Karpas-422 (cell line): Measurements from ENCODE around the gene ZSCAN25. TPM values are rescaled to one million over a fixed set of nuclear protein-coding genes. Genes with fewer than 3 reads are reported as not detected.
A peak's percentile ranks its signal among the peaks of the same experiment; 100 is the strongest.

Source experiments
- DNase-seq: peaks from one replicate; pipeline ENCODE4 v3.0.0-alpha.2; 2015
- H2AFZ ChIP-seq: fragments of 200-600 bp; sonication (generic); 2 replicates; pipeline ENCODE4 v1.6.1; 2014; ENCODE audit warnings: antibody characterized with exemption, low read length, mixed read lengths
- H3K27ac ChIP-seq: fragments of 200-600 bp; sonication (generic); 2 replicates; pipeline ENCODE4 v1.5.1; 2014; ENCODE audit warnings: mild to moderate bottlenecking, low read length, moderate library complexity
- H3K27me3 ChIP-seq: fragments of 200-600 bp; sonication (generic); 2 replicates; pipeline ENCODE4 v1.6.1; 2014; ENCODE audit warnings: low read length, mixed read lengths
- H3K36me3 ChIP-seq: fragments of 200-600 bp; sonication (generic); 2 replicates; pipeline ENCODE4 v1.6.1; 2014; ENCODE audit warnings: low read length, mixed read lengths; ENCODE audit not compliant: insufficient read depth
- H3K4me1 ChIP-seq: fragments of 200-600 bp; sonication (generic); 2 replicates; pipeline ENCODE4 v1.6.1; 2014; ENCODE audit warnings: mild to moderate bottlenecking, low read length, mixed read lengths
- H3K4me2 ChIP-seq: fragments of 200-600 bp; sonication (generic); 2 replicates; pipeline ENCODE4 v1.6.1; 2014; ENCODE audit warnings: low read length, low read depth, mild to moderate bottlenecking; ENCODE audit not compliant: poor library complexity, severe bottlenecking
- H3K4me3 ChIP-seq: fragments of 200-600 bp; sonication (generic); 2 replicates; pipeline ENCODE4 v1.5.1; 2014; ENCODE audit warnings: mild to moderate bottlenecking, antibody characterized with exemption, low read length, mixed read lengths
- H3K79me2 ChIP-seq: fragments of 200-600 bp; sonication (generic); 2 replicates; pipeline ENCODE4 v1.6.1; 2014; ENCODE audit warnings: mild to moderate bottlenecking, low read length, mixed read lengths
- H3K9ac ChIP-seq: fragments of 200-600 bp; sonication (generic); 2 replicates; pipeline ENCODE4 v1.6.0; 2014; ENCODE audit warnings: low read length
- H3K9me2 ChIP-seq: fragments of 200-600 bp; sonication (generic), shearing (Covaris generic); replicated peaks from 2 replicates; pipeline ENCODE4 v1.6.0; 2014; ENCODE audit warnings: mild to moderate bottlenecking, low read length, moderate library complexity; ENCODE audit not compliant: insufficient read depth
- H3K9me3 ChIP-seq: fragments of 300-700, 200-600 bp; sonication (generic); 2 replicates; pipeline ENCODE4 v1.6.1; 2014; ENCODE audit warnings: low read length, mixed read lengths
- H4K20me1 ChIP-seq: fragments of 200-600 bp; sonication (generic); 2 replicates; pipeline ENCODE4 v1.6.1; 2014; ENCODE audit warnings: mild to moderate bottlenecking, antibody characterized with exemption, low read length, low read depth; ENCODE audit not compliant: insufficient read depth
- total RNA-seq: library from RNA; depleted of rRNA; stranded (reverse); fragments of >200 nt; shearing (Covaris generic); gene quantifications from 2 replicates; pipeline ENCODE4 v1.2.3, GENCODE V29; 2014; ENCODE audit warnings: low replicate concordance

Gene ZSCAN25
- total RNA-seq, 1 experiment from 2014 or later = 12.3 TPM

DNA sequence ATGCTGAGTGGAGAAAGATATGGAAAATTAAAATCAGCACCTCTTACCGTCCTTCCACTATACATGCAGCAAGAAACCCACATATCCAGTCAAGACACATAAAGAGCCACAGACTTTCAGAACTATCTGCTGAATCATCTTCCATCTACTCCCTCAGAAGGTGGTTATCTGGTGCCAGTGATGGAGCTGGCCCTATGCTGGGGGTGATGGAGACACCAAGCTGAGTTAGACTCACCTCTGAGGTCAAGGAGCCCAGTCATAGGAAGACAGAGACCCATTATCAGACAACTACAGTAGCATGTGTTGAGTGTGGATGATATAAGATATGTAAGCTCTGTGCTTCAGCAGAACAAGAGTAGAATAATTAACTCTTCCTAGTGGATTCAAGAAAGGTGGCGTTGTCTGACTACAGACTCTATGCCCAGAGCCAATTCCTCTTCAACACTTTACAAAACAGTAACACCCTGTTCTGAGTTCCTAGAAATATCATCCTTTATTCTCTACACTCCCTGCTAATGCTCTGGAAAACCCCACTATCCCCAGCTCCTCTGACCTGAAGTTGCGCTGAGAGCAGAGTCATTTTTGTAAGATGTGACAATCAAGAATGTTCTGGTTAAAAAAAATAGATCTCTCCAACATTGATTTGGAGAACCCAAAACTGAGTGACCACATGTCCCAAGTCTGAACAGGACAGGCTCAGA is 48.7 kb downstream of the ZSCAN25 start:
- Histone ChIP-seq H3K4me3 (no peak overlapping the region), H2AFZ (no peak overlapping the region), H3K36me3 (no peaks in the 10 kb centered on the region), H3K4me2 (no peak overlapping the region), H3K4me1 (no peaks in the 10 kb centered on the region), H3K27me3 (no peaks in the 10 kb centered on the region), H4K20me1 (no peaks in the 10 kb centered on the region), H3K79me2 (no peaks in the 10 kb centered on the region), H3K9me3 (no peaks in the 10 kb centered on the region), H3K9me2 (no peaks in the 10 kb centered on the region), H3K9ac (no peak overlapping the region), H3K27ac (no peak overlapping the region)
- peak; percentile 19 for DNase-seq

DNA sequence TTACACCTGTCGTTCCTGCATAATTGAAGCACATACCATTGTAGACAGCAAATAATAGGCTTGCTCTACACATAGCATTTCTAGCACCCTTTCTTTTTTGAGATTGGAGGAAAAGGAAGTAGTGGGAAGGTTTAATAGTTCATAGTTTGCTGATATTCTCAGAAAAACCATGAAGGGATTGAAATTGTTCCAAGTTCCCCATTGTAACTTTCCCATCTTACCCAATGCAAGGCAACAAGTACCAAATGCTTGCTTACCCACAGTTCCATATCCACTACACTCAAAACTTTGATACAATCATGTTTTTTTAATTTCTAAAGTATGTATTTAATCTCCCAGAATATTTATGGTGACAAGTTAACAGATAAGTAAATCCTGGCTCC is 49.3 kb downstream of the ZSCAN25 start:
- Histone ChIP-seq H3K27ac (no peak overlapping the region), H4K20me1 (no peaks in the 10 kb centered on the region), H3K27me3 (no peaks in the 10 kb centered on the region), H3K9ac (no peak overlapping the region), H3K79me2 (no peaks in the 10 kb centered on the region), H3K9me3 (no peaks in the 10 kb centered on the region), H3K4me1 (no peaks in the 10 kb centered on the region), H3K36me3 (no peaks in the 10 kb centered on the region), H3K4me2 (no peak overlapping the region), H3K4me3 (no peak overlapping the region), H2AFZ (no peak overlapping the region), H3K9me2 (no peaks in the 10 kb centered on the region)
- no peak for DNase-seq

DNA sequence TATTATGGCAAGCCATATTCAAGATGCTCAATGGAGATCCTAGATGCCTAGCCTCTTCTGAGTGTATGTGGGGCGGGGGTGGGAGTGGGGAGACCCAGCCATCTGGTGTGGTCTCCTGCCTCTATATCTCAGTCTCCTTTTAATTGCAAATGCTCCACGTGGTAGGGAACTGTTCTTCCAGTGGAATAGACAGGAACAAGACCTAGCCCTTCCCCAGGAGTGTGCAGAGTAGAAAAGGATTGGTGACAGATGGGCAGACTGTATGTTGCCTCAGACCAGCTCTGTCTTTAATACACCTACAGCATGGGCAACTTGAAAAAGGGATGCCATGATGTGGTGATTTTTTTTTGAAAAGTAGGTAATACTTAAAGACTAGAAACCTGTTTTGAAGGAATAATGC is 50.4 kb downstream of the ZSCAN25 start:
- no peaks in the 10 kb centered on the region for H4K20me1 ChIP-seq
- H3K4me2 ChIP-seq = no peak overlapping the region
- H2AFZ ChIP-seq = no peak overlapping the region
- H3K9me2 ChIP-seq = no peaks in the 10 kb centered on the region
- H3K27me3 ChIP-seq = no peaks in the 10 kb centered on the region
- H3K36me3 ChIP-seq = no peaks in the 10 kb centered on the region
- DNase-seq = no peak
- no peak overlapping the region for H3K9ac ChIP-seq
- H3K4me1 ChIP-seq = no peaks in the 10 kb centered on the region
- no peak overlapping the region for H3K4me3 ChIP-seq
- H3K9me3 ChIP-seq = no peaks in the 10 kb centered on the region
- no peak overlapping the region for H3K27ac ChIP-seq
- no peaks in the 10 kb centered on the region for H3K79me2 ChIP-seq

DNA sequence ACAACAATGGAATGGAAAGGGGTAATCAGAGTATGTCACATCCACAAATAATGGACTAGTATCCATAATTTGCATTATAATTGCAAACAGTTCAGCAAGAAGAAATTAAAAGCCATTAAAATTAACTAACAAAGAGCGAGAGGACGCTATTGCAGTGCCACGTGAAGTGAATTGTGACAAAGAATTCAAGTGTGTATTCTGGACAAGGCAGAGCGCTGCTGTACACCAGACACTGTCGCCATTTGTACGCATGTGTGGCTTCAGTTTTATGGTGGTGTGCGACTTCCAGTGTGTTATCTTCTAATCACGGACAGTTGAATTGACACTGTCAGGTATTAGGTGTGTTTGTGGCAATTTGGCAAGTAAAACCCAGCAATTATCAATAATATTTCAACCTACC is 51.8 kb downstream of the ZSCAN25 start:
- no peaks in the 10 kb centered on the region for H3K9me2 ChIP-seq
- H3K4me2 ChIP-seq = no peak overlapping the region
- no peak overlapping the region for H3K4me3 ChIP-seq
- H3K4me1 ChIP-seq = no peaks in the 10 kb centered on the region
- H3K27me3 ChIP-seq = no peaks in the 10 kb centered on the region
- no peak overlapping the region for H3K9ac ChIP-seq
- no peak for DNase-seq
- no peaks in the 10 kb centered on the region for H3K79me2 ChIP-seq
- no peak overlapping the region for H2AFZ ChIP-seq
- no peaks in the 10 kb centered on the region for H3K9me3 ChIP-seq
- H3K27ac ChIP-seq = no peak overlapping the region
- H4K20me1 ChIP-seq = no peaks in the 10 kb centered on the region
- H3K36me3 ChIP-seq = no peaks in the 10 kb centered on the region

DNA sequence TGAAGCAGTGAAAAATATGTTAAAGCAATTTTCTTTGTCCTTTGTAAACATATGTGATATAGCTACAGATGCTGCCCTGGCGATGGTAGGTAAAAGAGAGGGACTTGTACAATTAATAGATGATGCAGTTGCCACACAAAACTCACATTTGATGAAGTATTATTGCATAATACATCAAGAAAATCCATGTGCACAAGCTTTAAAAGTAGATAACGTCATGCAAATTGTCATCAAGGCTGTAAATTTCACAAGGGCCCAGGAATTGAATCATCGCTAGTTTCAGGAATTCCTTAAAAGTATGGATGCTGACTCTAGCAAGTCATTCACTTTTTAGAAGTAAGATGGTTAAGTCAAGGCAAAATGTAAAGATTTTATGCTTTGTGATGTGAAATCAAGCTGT is 53.0 kb downstream of the ZSCAN25 start:
- Histone ChIP-seq H2AFZ (no peak overlapping the region), H3K9ac (no peak overlapping the region), H3K36me3 (no peaks in the 10 kb centered on the region), H3K4me2 (no peak overlapping the region), H3K4me1 (no peaks in the 10 kb centered on the region), H3K27me3 (no peaks in the 10 kb centered on the region), H3K9me2 (no peaks in the 10 kb centered on the region), H3K9me3 (no peaks in the 10 kb centered on the region), H4K20me1 (no peaks in the 10 kb centered on the region), H3K79me2 (no peaks in the 10 kb centered on the region), H3K27ac (no peak overlapping the region), H3K4me3 (no peak overlapping the region)
- DNase-seq = no peak

DNA sequence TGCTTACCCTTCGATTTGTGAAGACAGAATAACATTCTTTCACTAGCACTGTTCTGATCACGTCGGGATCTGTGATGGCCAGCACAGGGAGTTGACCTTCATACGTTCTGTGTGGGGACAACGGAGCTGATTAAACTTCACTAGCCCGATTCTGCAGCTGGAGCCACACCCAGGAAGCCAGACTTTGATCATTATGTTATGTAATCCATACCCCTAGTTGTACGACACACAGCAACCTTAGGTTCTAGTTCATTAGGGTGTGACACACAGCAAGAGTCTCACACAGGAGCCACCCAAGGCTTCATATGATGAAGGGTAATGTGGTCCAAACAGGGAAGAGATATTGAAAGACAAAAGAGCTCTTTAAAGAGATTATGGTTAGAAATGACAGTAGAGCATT is 55.8 kb downstream of the ZSCAN25 start:
- Histone ChIP-seq H3K9me2 (no peaks in the 10 kb centered on the region), H3K4me1 (no peaks in the 10 kb centered on the region), H4K20me1 (no peaks in the 10 kb centered on the region), H3K4me3 (no peak overlapping the region), H3K36me3 (no peaks in the 10 kb centered on the region), H3K4me2 (no peak overlapping the region), H3K79me2 (no peaks in the 10 kb centered on the region), H3K9ac (no peak overlapping the region), H2AFZ (no peak overlapping the region), H3K27ac (no peak overlapping the region), H3K9me3 (no peaks in the 10 kb centered on the region), H3K27me3 (no peaks in the 10 kb centered on the region)
- no peak for DNase-seq

DNA sequence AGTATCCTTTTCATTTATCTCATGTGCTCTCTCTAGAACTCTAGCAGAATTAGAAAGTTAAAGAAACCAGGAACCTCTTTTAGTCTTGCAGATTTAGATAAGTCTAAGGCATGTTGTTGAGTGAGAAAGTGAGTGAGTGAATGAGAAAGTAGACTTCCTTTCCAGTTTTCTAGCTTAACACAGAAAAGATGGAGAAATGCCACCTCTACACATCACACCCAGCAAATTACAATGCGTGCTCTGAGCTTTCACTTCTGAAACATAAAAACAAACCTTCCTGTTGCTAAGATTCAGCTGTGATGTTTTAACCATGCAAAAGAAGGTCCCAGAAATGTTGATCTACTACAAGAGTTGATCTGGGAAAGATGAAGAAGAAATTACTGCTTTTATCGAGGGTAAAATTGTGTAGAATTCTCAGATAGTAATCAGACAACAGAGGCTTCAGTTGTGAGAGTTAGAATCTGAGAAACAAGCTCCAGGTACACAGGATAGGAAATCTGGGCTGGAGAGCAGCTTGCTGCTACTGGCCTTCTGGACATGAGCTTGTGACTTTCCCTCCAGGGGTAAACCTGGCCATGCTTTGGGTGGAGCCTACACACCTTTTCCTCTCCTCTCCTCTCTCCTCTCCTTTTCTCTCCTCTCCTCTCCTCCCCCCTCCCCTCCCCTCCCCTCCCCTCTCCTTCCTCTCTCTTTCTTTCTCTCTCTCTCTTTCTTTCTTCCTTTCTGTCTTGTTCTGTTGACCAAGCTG is 58.4 kb downstream of the ZSCAN25 start:
- Histone ChIP-seq H3K27ac (no peak overlapping the region), H3K27me3 (no peaks in the 10 kb centered on the region), H3K36me3 (no peaks in the 10 kb centered on the region), H3K9ac (no peak overlapping the region), H3K9me2 (no peaks in the 10 kb centered on the region), H4K20me1 (no peaks in the 10 kb centered on the region), H3K4me1 (no peaks in the 10 kb centered on the region), H3K4me3 (no peak overlapping the region), H3K79me2 (no peaks in the 10 kb centered on the region), H3K9me3 (no peaks in the 10 kb centered on the region), H3K4me2 (no peak overlapping the region), H2AFZ (no peak overlapping the region)
- DNase-seq = no peak

DNA sequence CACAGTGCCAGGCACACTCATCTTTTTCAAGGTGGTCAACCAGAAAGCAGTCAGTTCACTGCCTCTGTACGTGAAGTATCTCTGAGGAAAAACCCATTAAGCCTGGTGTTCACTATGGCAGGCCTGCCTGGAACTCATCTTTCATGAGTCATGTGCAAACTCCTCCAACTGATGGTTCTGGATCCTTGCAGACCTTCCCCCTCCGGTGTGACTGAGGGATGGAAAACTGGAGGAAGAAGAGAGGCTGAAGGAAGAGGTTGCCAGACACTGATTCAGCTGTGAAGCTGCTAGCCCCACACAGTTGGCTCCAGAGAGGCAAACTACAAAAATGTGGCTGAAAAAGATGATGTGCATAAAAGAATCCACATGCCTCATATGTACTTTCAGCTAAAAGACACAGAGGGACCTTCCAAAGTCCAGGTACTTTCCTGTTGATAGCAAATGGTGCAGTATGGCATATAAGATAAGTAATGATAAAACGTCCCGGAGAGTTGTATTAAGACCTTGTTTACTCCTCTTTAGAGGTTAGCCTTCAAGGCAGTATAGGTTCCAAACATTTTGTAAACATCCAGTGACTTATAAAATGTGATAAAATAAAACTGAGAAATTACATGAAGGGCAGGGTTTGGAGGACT is 60.4 kb downstream of the ZSCAN25 start:
- H3K4me3 ChIP-seq = no peak overlapping the region
- no peak for DNase-seq
- no peaks in the 10 kb centered on the region for H3K9me3 ChIP-seq
- no peaks in the 10 kb centered on the region for H3K27me3 ChIP-seq
- no peaks in the 10 kb centered on the region for H3K4me1 ChIP-seq
- H3K4me2 ChIP-seq = no peak overlapping the region
- H3K27ac ChIP-seq = no peak overlapping the region
- no peaks in the 10 kb centered on the region for H3K9me2 ChIP-seq
- no peaks in the 10 kb centered on the region for H3K79me2 ChIP-seq
- H4K20me1 ChIP-seq = no peaks in the 10 kb centered on the region
- H2AFZ ChIP-seq = no peak overlapping the region
- no peaks in the 10 kb centered on the region for H3K36me3 ChIP-seq
- no peak overlapping the region for H3K9ac ChIP-seq
